Activated CD4-positive, alpha-beta T cell treated with anti-CD3 and anti-CD28 coated beads for 1 hour (primary cell): ENCODE measurements around the gene NKTR.

Source experiments
- DNase-seq: peaks from one replicate; pipeline ENCODE4 v3.0.0-alpha.2; 2020

The NKTR gene

GRCh38 chr3:42651248-42652091, 51.0 kb downstream of the NKTR start:
- DNase-seq: no peak

GRCh38 chr3:42652251-42652610, 51.7 kb downstream of the NKTR start:
- no peak for DNase-seq

- no peak for DNase-seq
These were observed 52.3 kb downstream of the NKTR start for GRCh38 chr3:42652611-42653302.

GRCh38 chr3:42653303-42653559, 52.7 kb downstream of the NKTR start:
- DNase-seq: no peak

GRCh38 chr3:42653560-42654330, 53.3 kb downstream of the NKTR start, which contains the start of gene ZBTB47:
Gene ZBTB47 (plus strand): TSS chr3:42653697. CDS start chr3:42658356, 4,659 bp downstream.
- no peak for DNase-seq

- no peak for DNase-seq
These were observed 54.1 kb downstream of the NKTR start for GRCh38 chr3:42654331-42655201.

- no peak for DNase-seq
These were observed 54.9 kb downstream of the NKTR start for GRCh38 chr3:42655331-42655888.

GRCh38 chr3:42655980-42656679, 55.6 kb downstream of the NKTR start:
- DNase-seq: no peak

- no peak for DNase-seq
These were observed 56.5 kb downstream of the NKTR start for GRCh38 chr3:42656680-42657610.

GRCh38 chr3:42657675-42658074, 57.2 kb downstream of the NKTR start:
- no peak for DNase-seq

- no peak for DNase-seq
These were observed 57.7 kb downstream of the NKTR start for GRCh38 chr3:42658091-42658770.

- DNase-seq: no peak
These were observed 58.4 kb downstream of the NKTR start for GRCh38 chr3:42658771-42659390.

GRCh38 chr3:42659451-42660130, 59.1 kb downstream of the NKTR start:
- DNase-seq: no peak

GRCh38 chr3:42660131-42660715, 59.7 kb downstream of the NKTR start:
- DNase-seq: no peak

GRCh38 chr3:42660898-42661297, 60.4 kb downstream of the NKTR start:
- no peak for DNase-seq

- DNase-seq: no peak
These were observed 61.1 kb downstream of the NKTR start for GRCh38 chr3:42661593-42662022.

GRCh38 chr3:42662037-42662812, 61.7 kb downstream of the NKTR start:
- no peak for DNase-seq
